GM19025 (cell line): ENCODE measurements around the gene FCF1.
"Not testable (repeated sequence)": the region's sequence is repeated elsewhere in the genome, so short reads cannot be mapped to it uniquely, and the experiment has no call there.

Source experiments
- ATAC-seq: cut with Tn5 transposase; IDR thresholded peaks from one replicate; pipeline ENCODE4 v1.9.1; 2021; ENCODE audit warnings: mild to moderate bottlenecking, low read depth, moderate library complexity; ENCODE audit not compliant: unreplicated experiment

FCF1 gene

GRCh38 chr14:74697976-74698375 lies 15.0 kb upstream of the FCF1 start:
- no peak for ATAC-seq

GRCh38 chr14:74698465-74698864 lies 14.5 kb upstream of the FCF1 start:
- no peak for ATAC-seq

GRCh38 chr14:74702293-74702692 lies 10.7 kb upstream of the FCF1 start:
- no peak for ATAC-seq

- ATAC-seq = no peak
Observed at GRCh38 chr14:74703043-74703442, 9.9 kb upstream of the FCF1 start.

- no peak for ATAC-seq
Observed at GRCh38 chr14:74704656-74705055, 8.3 kb upstream of the FCF1 start.

GRCh38 chr14:74705613-74706500 lies 7.1 kb upstream of the FCF1 start:
- no peak for ATAC-seq

- ATAC-seq = no peak
Observed at GRCh38 chr14:74710480-74710879, 2.5 kb upstream of the FCF1 start.

- ATAC-seq = no peak
Observed at GRCh38 chr14:74711651-74712050, 1.3 kb upstream of the FCF1 start.

GRCh38 chr14:74713395-74713735 lies 421 bp downstream of the FCF1 start:
- ATAC-seq = no peak

GRCh38 chr14:74720526-74720925 lies 7.6 kb downstream of the FCF1 start:
- ATAC-seq = no peak

- ATAC-seq = no peak
Observed at GRCh38 chr14:74723134-74723533, 10.2 kb downstream of the FCF1 start.

- ATAC-seq = no peak
Observed at GRCh38 chr14:74732387-74732786, 19.4 kb downstream of the FCF1 start.

GRCh38 chr14:74733221-74733620 lies 20.3 kb downstream of the FCF1 start:
- no peak for ATAC-seq

GRCh38 chr14:74735125-74735524 lies 22.2 kb downstream of the FCF1 start:
- ATAC-seq = no peak

- no peak for ATAC-seq
Observed at GRCh38 chr14:74737753-74738325, 24.9 kb downstream of the FCF1 start.

- no peak for ATAC-seq
Observed at GRCh38 chr14:74739293-74740030, 26.5 kb downstream of the FCF1 start.

- ATAC-seq = no peak
Observed at GRCh38 chr14:74747237-74747636, 34.3 kb downstream of the FCF1 start.

- no peak for ATAC-seq
Observed at GRCh38 chr14:74754157-74754556, 41.2 kb downstream of the FCF1 start.

- ATAC-seq = no peak
Observed at GRCh38 chr14:74754899-74755298, 42.0 kb downstream of the FCF1 start.

GRCh38 chr14:74756326-74756725 lies 43.4 kb downstream of the FCF1 start:
- ATAC-seq = no peak

GRCh38 chr14:74758505-74758904 lies 45.6 kb downstream of the FCF1 start:
- not testable (repeated sequence) for ATAC-seq
